Measurements from ENCODE around the gene SCIMP.

DNA sequence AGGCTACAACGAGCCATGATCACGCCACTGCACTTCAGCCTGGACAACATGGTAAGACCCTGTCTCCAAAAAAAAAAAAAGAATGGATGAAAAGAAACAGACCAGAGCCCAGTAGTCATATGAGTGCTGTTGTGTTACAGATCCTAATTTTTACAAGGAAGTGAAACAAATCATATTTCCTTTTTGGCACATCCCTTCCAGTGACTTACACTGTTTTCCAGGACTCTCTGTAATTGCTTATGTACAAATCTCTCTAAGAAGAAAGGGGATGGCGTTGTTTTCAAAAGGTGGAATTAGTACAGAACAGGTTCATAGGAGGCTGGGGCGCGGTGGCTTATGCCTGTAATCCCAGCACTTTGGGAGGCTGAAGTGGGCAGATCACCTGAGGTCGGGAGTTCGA lies 23.2 kb downstream of the SCIMP start:
- no peak for TF ChIP-seq EZH2phosphoT487 (IDR thresholded peaks at IDR 0.05; ENCODE audit: low read depth)
- TF ChIP-seq, protein P1, sequence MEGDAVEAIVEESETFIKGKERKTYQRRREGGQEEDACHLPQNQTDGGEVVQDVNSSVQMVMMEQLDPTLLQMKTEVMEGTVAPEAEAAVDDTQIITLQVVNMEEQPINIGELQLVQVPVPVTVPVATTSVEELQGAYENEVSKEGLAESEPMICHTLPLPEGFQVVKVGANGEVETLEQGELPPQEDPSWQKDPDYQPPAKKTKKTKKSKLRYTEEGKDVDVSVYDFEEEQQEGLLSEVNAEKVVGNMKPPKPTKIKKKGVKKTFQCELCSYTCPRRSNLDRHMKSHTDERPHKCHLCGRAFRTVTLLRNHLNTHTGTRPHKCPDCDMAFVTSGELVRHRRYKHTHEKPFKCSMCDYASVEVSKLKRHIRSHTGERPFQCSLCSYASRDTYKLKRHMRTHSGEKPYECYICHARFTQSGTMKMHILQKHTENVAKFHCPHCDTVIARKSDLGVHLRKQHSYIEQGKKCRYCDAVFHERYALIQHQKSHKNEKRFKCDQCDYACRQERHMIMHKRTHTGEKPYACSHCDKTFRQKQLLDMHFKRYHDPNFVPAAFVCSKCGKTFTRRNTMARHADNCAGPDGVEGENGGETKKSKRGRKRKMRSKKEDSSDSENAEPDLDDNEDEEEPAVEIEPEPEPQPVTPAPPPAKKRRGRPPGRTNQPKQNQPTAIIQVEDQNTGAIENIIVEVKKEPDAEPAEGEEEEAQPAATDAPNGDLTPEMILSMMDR (IDR thresholded peaks at IDR 0.05; ENCODE audit: low read depth, low read length): no peak
